ENCODE measurements around the gene MED26.
A peak's percentile ranks its signal among the peaks of the same experiment; 100 is the strongest.

MED26 gene

GRCh38 chr19:16591803-16592556 lies 36.0 kb downstream of the MED26 start:
- DNase-seq (ENCODE audit: low spot score) = no peak
- no peak for FAIRE-seq

GRCh38 chr19:16590876-16591802 lies 36.9 kb downstream of the MED26 start:
- DNase-seq (ENCODE audit: low spot score) = no peak
- FAIRE-seq = no peak

- no peak for DNase-seq (ENCODE audit: low spot score)
- no peak for FAIRE-seq
These were observed 38.1 kb downstream of the MED26 start for GRCh38 chr19:16589917-16590316.

- FAIRE-seq = no peak
- DNase-seq (ENCODE audit: low spot score) = no peak
These were observed 39.0 kb downstream of the MED26 start for GRCh38 chr19:16588824-16589577.

- FAIRE-seq (no peak), DNase-seq (ENCODE audit: low spot score) (no peak)
These were observed 39.9 kb downstream of the MED26 start for GRCh38 chr19:16587833-16588823.

- no peak for DNase-seq (ENCODE audit: low spot score)
- FAIRE-seq = no peak
These were observed 40.8 kb downstream of the MED26 start for GRCh38 chr19:16586991-16587832.

- FAIRE-seq (no peak), DNase-seq (ENCODE audit: low spot score) (no peak)
These were observed 41.5 kb downstream of the MED26 start for GRCh38 chr19:16586477-16586871.

- DNase-seq (ENCODE audit: low spot score) (no peak), FAIRE-seq (no peak)
These were observed 42.1 kb downstream of the MED26 start for GRCh38 chr19:16585808-16586476.

GRCh38 chr19:16585094-16585801 lies 42.8 kb downstream of the MED26 start:
- no peak for DNase-seq (ENCODE audit: low spot score)
- no peak for FAIRE-seq

- FAIRE-seq = no peak
These were observed 43.5 kb downstream of the MED26 start for GRCh38 chr19:16584248-16585093.

GRCh38 chr19:16582486-16583261 lies 45.3 kb downstream of the MED26 start:
- DNase-seq (ENCODE audit: low spot score) = no peak
- FAIRE-seq = no peak

More at GRCh38 chr19:16584248-16585093, 43.5 kb downstream of the MED26 start:
- DNase-seq (ENCODE audit: low spot score) = peak; percentile 53

- FAIRE-seq (no peak), DNase-seq (ENCODE audit: low spot score) (no peak)
These were observed 46.0 kb downstream of the MED26 start for GRCh38 chr19:16581971-16582343.

GRCh38 chr19:16581145-16581970 lies 46.6 kb downstream of the MED26 start:
- DNase-seq (ENCODE audit: low spot score) (no peak), FAIRE-seq (no peak)

GRCh38 chr19:16579381-16579780 lies 48.6 kb downstream of the MED26 start:
- DNase-seq (ENCODE audit: low spot score) (no peak), FAIRE-seq (no peak)

GRCh38 chr19:16577531-16577985 lies 50.4 kb downstream of the MED26 start:
- DNase-seq (ENCODE audit: low spot score) (no peak), FAIRE-seq (no peak)
